Testis (tissue), 3 donors: ENCODE data around the gene HMX1. TPM values are rescaled to one million over a fixed set of nuclear protein-coding genes. Genes with fewer than 3 reads are reported as not detected.

Experiments used
- DNase-seq: peaks from one replicate; pipeline ENCODE4 v3.0.0-alpha.2; 2019
- H3K27ac ChIP-seq, 2 donors: fragments of 200-600 bp; sonication (generic); one replicate each; pipeline ENCODE4 v1.5.1; 2019
- H3K27me3 ChIP-seq: fragments of 200-600 bp; sonication (generic); one replicate; pipeline ENCODE4 v1.5.1; 2019
- H3K36me3 ChIP-seq: fragments of 200-600 bp; sonication (generic); one replicate; pipeline ENCODE4 v1.5.1; 2017; ENCODE audit warnings: low read depth; ENCODE audit errors: missing control alignments
- H3K4me1 ChIP-seq: fragments of 200-600 bp; sonication (generic); one replicate; pipeline ENCODE4 v1.5.1; 2019
- H3K4me3 ChIP-seq, 2 donors: fragments of 200-600 bp; sonication (generic); one replicate each; pipeline ENCODE4 v1.5.1; 2017 to 2019
- H3K9me3 ChIP-seq: fragments of 200-600 bp; sonication (generic); one replicate; pipeline ENCODE4 v1.5.1; 2017
- CTCF ChIP-seq, 3 experiments: fragments of 450-650 bp in 2 of 3; fragments of 200-600 bp in 1 of 3; sonication (generic) in 1 of 3; IDR thresholded peaks; one replicate each; pipeline ENCODE4 v1.5.1; 2016 to 2019; ENCODE audit warnings: antibody characterized with exemption in 3 of 3, mild to moderate bottlenecking in 2 of 3, moderate library complexity in 1 of 3
- POLR2A ChIP-seq: fragments of 450-650 bp; IDR thresholded peaks from one replicate; pipeline ENCODE4 v1.6.1; 2017; ENCODE audit warnings: antibody characterized with exemption, mild to moderate bottlenecking, moderate library complexity
- WGBS, 2 donors: methylation state at CpG; one replicate each; pipeline ENCODE4 v1.1.5; 2018; 5-methylcytosine and 5-hydroxymethylcytosine counted together
- intact Hi-C: fragments of 100-400 bp; cut with DNase I; formaldehyde crosslinking; loops from one replicate; pipeline ENCODE4 v1.15.1; 2023; ENCODE audit warnings: low total_unique reads
- polyA plus RNA-seq: library from polyadenylated mRNA; stranded (reverse); fragments of 350-450 nt; fragmentation: Illumina TruSeq; extraction: RNeasy Lipid Tissue Mini Kit (QIAGEN cat#74804); gene quantifications from one replicate; pipeline ENCODE4 v1.2.3, GENCODE V29; 2014; ENCODE audit warnings: low read depth, low replicate concordance; ENCODE audit not compliant: insufficient read depth
- total RNA-seq, 2 donors: library from RNA; depleted of rRNA; stranded (reverse); fragments of >200 nt; gene quantifications; one replicate each; pipeline ENCODE4 v1.2.3, GENCODE V29; 2016

The HMX1 gene
- total and polyA plus RNA-seq, 3 donors from 2014 or later = 0.65 to 7.3 (median 4.2) TPM

- H3K27me3 ChIP-seq = no peaks in the 10 kb centered on the region
Observed at GRCh38 chr4:8904666-8905065, 33.0 kb upstream of the HMX1 start.

GRCh38 chr4:8904041-8904501 lies 32.4 kb upstream of the HMX1 start:
- no peaks in the 10 kb centered on the region for H3K9me3 ChIP-seq
- DNase-seq = no peak
- H3K27ac ChIP-seq = no peak overlapping the region
- 88 to 94% methylated on average over 8 to 9 of the region's 9 CpGs for WGBS, 2 donors
- no peaks in the 10 kb centered on the region for H3K4me1 ChIP-seq
- TF ChIP-seq POLR2A (no peak), CTCF (IDR thresholded peaks at IDR 0.05) (no peak)
- H3K4me3 ChIP-seq = no peak overlapping the region
- H3K36me3 ChIP-seq = no peaks in the 10 kb centered on the region
- intact Hi-C loops = no loop called here
- H3K27me3 ChIP-seq = no peaks in the 10 kb centered on the region

More at GRCh38 chr4:8904666-8905065, 33.0 kb upstream of the HMX1 start:
- no peak for TF ChIP-seq POLR2A
- TF ChIP-seq CTCF (IDR thresholded peaks at IDR 0.05) = no peak
- WGBS, 2 donors = 81 to 85% methylated on average over 6 of the region's 6 CpGs
- Histone ChIP-seq H3K4me1 (no peaks in the 10 kb centered on the region), H3K4me3 (no peak overlapping the region), H3K9me3 (no peaks in the 10 kb centered on the region), H3K36me3 (no peaks in the 10 kb centered on the region), H3K27ac (no peak overlapping the region)
- intact Hi-C loops = no loop called here
- no peak for DNase-seq

GRCh38 chr4:8901335-8901734 lies 29.7 kb upstream of the HMX1 start:
- WGBS, 2 donors = 90 to 92% methylated on average over 6 of the region's 6 CpGs
- H3K9me3 ChIP-seq = no peaks in the 10 kb centered on the region
- intact Hi-C loops = no loop called here

GRCh38 chr4:8900588-8900987 lies 28.9 kb upstream of the HMX1 start:
- H3K4me1 ChIP-seq = no peaks in the 10 kb centered on the region
- no peak for DNase-seq
- 79 to 94% methylated on average over 6 of the region's 6 CpGs for WGBS, 2 donors
- no peaks in the 10 kb centered on the region for H3K36me3 ChIP-seq
- no peak overlapping the region for H3K4me3 ChIP-seq
- H3K9me3 ChIP-seq = no peaks in the 10 kb centered on the region
- TF ChIP-seq CTCF (IDR thresholded peaks at IDR 0.05) = no peak
- no peak for TF ChIP-seq POLR2A
- intact Hi-C loops = no loop called here
- no peaks in the 10 kb centered on the region for H3K27me3 ChIP-seq
- no peak overlapping the region for H3K27ac ChIP-seq

More at GRCh38 chr4:8901335-8901734, 29.7 kb upstream of the HMX1 start:
- H3K27ac ChIP-seq = no peak overlapping the region
- H3K4me3 ChIP-seq = no peak overlapping the region
- no peaks in the 10 kb centered on the region for H3K4me1 ChIP-seq
- DNase-seq = no peak
- TF ChIP-seq POLR2A = no peak
- TF ChIP-seq CTCF (IDR thresholded peaks at IDR 0.05) = no peak
- H3K36me3 ChIP-seq = no peaks in the 10 kb centered on the region
- H3K27me3 ChIP-seq = no peaks in the 10 kb centered on the region

GRCh38 chr4:8898419-8898818 lies 26.8 kb upstream of the HMX1 start:
- no peak for DNase-seq
- H3K27me3 ChIP-seq = no peaks in the 10 kb centered on the region
- no peak overlapping the region for H3K27ac ChIP-seq
- intact Hi-C loops = no loop called here
- H3K4me1 ChIP-seq = no peaks in the 10 kb centered on the region
- WGBS, 2 donors = 55 to 60% methylated on average over 10 of the region's 10 CpGs
- H3K9me3 ChIP-seq = no peaks in the 10 kb centered on the region
- no peak for TF ChIP-seq POLR2A
- no peak overlapping the region for H3K4me3 ChIP-seq
- H3K36me3 ChIP-seq = no peaks in the 10 kb centered on the region
